Measurements from ENCODE around the gene BANK1.
A peak's percentile ranks its signal among the peaks of the same experiment; 100 is the strongest.

BANK1 gene

DNA sequence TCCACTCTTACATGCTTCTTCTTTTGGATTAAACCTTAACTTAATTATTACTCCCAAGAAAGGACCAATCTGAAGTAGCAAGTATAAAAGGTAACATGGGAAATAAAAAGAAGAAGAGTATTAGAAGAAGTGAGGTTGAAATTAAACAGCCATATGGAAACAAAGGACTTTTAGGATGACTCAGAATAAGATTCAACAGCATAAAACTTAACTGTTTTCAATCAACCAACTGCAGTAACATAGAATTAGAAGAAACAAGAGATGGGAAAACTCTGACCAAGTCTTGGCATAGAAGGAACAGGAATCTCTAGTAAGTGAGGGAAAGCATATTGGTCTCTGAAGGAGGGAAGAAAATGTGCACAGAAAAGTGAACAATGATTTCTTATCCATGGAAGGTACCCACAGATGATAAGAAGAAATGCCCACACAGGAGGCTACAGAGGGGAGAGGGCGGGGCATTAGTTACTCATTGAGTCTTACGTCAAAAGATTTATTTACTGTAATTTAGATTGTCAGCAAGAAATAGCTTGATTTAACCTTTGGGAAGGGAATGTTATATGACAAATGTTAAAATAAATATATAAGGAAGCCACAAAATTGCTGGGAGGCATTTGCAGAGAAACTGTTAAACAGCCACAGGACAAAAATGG is 177.3 kb downstream of the BANK1 start:
- DNase-seq: no peak

DNA sequence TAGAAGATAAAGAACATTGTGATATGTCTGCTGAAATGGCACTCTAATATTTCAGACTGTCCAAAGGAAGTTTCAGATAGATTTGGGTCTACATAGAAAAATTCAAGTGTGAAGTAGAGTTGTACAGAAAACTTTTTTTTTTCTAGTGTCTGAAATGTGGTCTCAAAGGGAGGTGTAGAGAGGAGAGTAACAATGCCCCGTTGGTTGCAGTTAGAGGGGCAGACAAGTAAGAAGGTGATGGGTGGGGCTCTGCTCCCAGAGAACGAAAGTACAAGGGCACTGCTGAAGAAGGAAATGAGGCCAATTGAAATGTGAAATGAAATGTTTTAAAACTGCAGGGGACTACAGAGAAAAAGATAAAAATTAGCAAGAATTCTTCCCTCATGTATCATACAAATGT is 177.8 kb downstream of the BANK1 start:
- DNase-seq: no peak

DNA sequence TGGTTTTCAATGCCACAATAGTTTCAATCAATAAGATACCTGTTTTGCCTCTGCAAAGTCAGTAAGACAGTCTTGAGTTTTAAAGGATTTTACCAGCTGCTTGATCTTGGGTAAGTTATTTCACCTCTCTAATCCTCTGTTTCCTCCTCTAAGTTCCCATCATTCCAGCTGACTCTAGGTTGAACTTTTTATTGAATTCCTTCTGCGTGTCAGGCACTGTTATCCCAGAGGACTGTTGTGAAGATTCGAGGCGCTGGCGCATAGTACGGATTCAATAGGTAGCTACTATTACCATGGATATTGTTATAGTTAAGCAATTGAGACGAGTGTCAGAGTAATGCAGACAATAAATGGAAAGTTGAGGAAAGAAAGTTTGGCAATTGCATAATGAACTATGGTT is 179.4 kb downstream of the BANK1 start:
- DNase-seq: no peak

DNA sequence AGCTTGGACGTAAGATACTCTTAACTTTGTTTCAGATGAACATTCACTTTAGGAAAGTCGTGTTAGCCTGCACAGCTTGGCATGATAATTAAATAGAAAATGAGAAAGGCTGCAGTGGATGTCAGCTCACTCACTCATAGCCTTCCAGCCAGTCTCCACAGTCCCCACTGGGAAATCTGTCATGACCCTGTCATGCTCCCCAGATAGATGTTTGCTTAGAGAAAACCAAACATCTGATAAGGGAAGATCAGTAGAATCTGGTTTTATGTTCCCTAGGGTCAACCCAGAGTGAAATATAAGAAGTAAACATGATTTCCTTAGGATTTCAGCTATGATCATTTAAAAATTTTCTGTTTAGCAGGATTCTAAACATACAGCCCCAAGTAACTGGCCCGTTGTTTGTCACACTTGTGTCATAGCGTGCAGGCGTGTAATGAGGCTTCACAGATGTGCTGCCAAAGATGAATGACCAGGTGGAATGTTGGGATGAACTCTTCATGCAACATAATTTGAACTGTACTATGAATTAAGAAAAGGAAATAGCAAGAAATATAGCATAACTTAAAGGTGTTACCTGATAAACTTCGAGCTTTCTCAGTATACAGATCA is 180.1 kb downstream of the BANK1 start:
- DNase-seq: no peak

DNA sequence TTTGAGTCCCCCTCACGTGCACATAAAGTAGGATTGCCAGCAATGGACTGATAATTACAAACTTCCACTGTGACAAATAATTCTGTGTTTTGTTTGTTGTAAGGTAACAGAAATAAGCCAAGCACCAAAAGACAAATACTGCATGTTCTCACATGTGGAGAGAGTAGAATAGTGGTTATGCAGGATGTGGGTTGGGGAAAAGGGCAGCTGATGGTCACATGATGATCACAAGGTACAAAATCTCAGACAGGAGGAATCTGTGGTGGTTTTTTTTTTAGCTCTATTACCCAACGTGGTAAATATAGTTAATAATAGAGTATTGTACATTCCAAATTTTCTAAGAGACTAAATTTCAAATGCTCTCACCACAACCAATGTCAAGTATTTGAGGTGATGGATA is 182.3 kb downstream of the BANK1 start:
- no peak for DNase-seq

DNA sequence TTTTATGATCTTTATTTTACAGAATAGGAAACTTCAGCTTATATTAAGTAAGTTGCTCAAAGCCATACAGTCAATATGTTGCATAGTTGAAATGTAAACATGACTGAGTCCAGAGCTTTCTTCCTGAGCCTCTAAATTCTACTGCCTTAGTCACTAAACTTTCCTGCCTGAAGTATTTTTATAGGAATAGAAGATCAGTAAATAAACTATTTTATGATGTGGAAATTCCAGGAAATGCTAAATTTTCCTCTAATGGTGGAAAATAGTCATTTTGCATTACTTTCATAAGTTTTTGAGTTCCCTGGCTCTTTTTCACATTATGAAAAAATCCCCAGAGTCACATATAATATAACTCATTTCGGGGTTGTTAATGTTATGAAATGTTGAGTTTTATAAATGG is 182.8 kb downstream of the BANK1 start:
- no peak for DNase-seq

DNA sequence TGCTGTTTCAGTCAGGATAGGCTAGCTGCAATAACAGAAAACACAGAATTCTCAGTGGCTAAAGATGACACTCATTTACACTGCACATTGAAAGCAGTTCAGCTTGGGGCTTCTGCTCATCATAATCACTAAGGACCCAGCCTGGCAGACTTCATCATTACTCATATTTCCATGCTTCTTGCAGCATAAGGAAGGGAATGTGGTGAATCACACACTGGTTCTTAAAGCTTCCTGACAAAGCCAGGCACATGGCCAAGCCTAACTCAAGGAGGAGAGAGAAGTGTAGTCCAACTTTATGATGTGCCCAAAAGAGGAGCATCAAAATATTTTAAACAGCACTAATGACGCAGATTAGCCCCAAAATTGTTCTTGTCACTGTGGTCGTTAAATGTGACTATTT is 186.5 kb downstream of the BANK1 start:
- peak; percentile 90 for DNase-seq

DNA sequence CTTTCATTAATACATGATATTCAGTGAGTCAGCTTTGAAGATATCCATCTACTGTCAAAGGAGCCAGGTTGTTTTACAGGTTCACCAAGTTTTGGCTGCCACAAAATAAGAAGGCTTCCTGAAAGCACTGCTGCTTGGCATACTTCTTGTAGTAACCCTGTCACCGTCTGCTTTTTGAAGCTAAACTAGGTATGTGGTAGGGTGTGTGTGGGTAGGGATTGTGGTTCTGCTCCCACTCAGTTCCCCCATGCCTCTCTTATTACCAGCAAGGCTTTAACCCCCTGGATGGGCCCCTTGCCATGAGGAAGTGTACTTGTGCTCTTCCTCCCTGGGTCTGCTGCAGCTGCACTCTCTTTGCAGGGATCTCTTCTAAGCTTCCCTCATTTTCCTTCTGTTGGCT is 191.2 kb downstream of the BANK1 start:
- peak; percentile 14 for DNase-seq

DNA sequence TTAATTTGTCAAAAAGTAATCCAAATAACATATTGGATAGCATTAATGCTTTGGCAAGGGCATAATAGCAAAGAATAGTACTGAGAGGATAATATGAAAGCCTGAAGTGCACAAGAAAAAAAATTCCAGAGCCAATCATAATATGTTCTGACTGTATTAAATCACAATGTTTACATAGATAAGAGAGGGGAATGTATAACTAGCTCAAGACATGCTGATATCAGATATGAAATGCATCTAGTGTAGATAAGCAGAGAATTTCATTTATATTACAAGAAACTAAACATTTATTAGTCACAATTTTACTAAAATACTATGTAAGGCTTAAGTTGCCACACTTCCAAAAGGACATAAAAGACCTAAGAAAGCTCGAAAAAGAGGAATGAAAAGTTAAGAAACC is 193.3 kb downstream of the BANK1 start:
- DNase-seq: no peak

DNA sequence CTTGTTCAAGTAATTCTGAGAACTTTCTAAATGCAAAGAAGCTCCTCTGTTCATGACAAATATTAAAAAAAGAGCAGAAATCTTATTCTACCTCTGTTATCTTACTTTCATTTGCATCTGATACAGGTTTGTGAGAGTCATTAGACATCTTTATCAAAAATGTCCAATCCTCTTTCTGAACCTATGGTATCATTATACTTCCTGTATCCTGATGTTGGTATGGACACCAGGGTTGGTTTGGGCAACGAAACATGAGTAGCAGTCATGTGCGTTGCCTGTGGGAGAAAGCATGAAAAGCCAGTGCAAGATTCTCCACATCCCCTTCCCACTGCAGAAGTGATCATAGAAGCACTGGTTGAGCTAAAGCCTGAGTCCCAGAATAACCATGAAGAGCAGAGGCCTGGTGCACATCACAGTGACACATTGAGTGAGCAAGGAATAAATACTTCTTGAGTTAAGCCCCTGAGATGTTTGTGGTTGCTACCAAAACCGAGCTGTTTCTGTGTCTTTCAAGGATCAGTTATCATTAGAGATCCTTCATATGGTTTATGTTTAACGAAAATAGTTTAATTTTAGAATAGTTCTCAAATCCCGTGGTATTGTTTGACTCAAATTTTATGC is 197.2 kb downstream of the BANK1 start:
- no peak for DNase-seq

DNA sequence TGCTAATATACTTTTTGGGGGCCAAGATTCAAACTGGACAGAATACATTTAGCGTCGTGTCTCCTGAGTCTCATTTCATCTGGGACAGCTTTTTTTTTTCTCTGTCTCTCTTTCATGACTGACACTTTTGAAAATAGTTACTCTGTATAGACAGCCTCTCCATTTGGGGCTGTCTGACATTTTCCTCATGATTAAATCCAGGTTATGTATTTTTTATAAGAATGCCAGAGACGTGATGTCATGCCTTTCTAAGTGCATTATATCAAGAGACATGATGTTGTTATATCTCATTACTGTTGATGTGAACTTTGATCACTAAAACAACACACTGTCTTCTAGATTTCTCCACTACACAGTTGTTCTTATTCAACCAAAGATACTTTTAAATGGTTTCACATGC is 199.0 kb downstream of the BANK1 start:
- DNase-seq: peak; percentile 31

DNA sequence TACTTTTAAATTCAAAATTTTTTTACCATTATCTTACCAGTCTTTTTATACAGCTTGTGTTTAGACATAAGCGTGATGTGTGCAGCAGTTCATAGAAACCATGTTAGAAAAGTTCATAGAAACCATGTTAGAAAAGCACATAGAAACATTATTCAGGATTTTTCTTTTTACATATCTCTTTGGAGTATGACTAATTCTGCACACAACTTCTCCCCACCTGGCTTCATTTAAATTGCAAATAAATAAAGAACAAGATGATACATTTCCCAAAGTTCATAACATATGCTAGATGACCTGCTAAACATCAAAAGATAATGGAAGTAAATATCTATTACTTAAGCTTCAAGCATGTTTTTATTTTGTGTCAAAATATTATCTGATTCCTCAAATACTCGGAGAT is 201.9 kb downstream of the BANK1 start:
- no peak for DNase-seq

DNA sequence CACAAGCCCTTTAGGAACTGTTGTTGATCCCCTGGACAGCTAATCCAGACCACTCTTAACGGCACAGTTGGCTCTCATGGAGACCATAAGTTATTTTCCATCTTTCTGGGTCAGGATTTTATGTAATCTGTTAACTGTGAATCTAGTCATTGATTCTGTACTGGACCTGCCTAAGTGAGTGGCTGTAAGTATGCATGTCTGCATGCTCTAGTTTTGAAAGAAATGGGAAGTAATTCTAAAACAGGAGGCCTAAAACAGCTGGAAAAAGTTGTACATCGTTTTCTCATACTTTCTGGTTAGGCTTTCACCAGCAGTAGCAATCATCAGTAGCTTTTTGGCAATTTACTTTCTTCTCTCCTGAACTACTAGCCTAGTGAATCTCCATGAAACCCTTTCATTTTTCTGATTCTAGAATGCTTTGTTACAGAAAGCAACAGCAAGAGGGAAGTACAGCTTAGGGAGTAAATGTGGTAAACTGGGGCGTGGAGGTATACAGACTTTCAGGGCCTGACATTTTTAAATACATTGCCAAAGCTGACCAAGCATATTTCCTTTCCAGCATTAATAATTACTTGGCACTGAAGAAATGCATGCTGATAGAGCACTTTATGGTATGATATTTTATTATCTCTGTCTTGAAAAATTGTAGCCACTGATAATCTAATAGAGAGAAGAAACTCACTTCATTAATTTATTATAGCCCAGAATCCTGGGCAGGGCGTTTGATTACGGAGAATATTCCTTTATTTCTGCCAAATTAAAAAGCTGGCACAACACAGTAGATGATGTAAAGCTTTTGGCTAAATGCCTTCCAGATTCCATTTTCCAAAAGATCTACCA is 202.7 kb downstream of the BANK1 start:
- no peak for DNase-seq

DNA sequence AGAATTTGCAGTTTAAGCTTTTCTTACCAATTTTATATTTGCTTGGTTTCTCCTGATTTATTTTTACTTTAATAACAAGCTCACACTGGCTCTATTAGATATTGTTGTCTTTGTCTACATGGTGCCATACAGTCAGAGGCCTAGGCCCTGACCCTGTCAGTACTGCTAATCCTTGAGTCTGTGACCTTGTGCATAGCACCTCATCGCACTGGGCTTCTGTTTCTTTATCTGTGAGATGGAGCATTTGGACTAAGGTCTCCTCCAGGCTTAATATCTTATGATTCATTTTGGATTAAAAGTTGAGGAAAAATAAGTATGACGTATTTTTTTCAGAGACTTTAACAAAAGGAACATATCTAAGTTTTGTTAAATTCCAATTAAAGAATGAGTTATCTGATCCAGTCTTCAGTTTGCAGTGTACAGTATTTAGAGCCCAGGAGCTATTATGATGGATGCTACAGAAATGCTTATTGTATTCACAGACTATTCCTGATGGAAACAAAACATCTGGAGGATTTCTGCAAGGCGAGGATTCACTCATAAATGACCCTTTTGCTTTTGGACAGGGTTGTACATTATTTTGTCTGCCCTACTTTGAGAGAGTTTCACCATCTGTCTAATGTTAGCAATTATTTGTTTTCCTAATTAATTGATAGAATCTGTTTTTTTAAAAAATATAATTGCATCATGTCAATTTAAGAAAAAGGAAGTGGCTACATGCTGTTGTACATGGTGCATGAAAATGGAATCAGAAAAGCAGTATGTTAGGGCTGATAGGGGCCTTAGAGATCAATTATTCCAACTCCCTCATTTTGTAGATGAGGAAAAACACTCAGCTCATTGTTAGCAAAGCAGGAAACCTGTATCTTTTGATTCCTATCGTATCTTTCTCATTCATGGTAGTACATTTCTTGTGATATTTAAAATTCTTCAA is 203.6 kb downstream of the BANK1 start:
- no peak for DNase-seq

DNA sequence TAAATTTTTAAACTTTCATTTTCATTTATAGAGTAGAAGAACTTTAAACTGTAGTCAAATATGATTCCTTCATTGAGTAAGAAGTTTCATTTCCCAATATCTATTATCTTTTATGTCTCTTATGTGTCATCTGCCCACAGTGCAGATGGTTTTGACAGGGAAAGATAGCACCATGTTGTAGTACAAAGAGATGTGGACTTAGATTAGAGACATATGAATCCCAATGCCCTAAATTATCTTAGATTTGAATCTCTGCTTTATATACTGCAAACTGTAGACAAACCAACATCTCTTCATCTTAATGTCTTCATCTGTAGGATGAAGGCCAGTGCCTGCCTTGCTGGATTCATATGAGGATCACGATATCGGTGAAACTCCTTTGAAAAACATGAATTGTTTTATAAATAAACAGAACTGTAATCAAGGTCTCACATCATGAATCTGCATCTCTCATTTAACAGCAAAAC is 217.5 kb downstream of the BANK1 start:
- no peak for DNase-seq

DNA sequence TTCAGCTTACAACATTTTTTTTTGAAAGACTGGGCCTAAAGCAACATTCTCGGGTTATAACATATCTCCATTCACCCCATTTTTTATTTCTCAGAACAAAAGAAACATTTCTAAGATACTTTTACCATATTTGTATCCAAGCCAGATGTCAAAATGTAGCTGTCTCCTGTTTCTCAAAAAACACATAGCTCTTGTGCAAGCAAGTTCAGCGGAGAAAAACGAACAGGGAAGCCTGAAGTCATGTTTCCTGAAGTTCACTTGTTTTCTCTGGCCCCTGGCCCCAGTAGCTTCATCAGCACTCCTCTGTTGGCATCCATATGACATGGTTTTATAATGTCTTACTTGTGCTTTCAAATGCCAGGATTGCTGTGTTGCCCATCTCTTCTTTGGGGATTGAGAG is 218.2 kb downstream of the BANK1 start:
- no peak for DNase-seq

DNA sequence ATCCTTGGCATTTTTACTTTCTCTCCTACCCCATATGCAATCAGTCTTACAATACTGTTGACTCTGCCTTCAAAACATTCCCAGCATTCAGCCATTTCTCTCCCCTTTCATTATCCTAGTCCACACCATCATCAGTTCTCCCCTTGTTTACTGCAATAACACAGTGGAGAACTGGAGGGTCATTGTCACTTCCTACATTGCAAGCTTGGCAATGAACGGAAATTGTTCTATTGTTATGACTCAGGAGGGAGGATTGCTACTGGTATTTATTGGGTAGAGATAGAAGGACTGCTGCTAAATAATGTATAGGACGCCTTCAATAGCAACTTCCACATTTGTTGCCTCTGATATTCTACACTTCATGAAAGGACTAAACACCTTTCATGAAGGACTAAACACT is 231.8 kb downstream of the BANK1 start:
- no peak for DNase-seq

DNA sequence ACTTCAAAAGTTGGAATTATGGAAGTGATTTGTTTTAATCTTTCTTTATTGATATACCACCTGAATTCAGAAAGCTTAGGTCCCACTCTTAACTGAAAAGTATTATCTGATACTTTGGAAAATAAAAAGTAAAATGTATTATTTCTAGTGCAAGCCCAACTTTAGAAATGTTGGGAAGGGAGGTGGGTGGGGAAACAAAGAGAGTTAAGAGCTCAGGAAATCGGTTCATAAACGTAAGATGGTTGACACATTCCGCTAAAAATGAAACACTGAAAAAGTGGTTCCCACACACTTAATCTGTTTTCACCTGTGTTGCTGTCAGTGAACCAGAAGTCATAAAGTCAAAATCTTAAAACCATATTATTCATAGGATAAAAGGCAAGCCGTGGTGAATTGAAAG is 237.4 kb downstream of the BANK1 start:
- DNase-seq: no peak

DNA sequence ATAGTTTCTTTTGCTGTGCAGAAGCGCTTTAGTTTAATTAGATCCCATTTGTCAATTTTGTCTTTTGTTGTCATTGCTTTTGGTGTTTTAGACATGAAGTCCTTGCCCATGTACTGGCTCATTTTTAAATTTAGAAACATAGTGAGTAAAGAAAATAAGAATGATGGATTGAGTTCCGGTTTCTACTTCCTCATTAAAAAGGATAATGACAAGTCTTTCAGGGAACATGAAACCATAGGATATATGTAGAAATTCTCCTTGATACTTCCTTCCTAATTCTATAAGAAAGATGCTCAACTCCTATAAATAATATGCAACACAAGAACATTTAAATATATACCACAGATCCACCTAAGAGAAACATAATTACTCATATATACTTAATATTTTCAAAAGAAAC is 240.9 kb downstream of the BANK1 start:
- DNase-seq: no peak

DNA sequence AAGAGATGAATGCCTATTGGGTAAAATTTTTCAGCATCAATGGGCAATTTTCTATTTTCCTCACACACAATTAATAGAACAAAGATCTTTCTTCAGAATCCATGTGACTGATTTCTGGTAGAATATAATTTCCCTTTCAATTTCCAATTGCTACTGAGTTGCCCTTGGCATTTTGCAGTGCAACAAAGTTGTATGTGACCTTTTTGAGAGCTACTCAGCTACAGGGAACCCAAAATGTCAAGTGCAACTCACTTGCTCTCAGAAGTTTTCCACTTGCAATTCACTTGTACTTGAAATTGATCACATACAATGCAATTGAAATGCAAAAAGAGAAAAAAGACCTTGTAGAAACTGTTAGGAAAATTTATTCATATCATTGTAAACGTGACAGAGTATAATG is 245.5 kb downstream of the BANK1 start:
- no peak for DNase-seq

DNA sequence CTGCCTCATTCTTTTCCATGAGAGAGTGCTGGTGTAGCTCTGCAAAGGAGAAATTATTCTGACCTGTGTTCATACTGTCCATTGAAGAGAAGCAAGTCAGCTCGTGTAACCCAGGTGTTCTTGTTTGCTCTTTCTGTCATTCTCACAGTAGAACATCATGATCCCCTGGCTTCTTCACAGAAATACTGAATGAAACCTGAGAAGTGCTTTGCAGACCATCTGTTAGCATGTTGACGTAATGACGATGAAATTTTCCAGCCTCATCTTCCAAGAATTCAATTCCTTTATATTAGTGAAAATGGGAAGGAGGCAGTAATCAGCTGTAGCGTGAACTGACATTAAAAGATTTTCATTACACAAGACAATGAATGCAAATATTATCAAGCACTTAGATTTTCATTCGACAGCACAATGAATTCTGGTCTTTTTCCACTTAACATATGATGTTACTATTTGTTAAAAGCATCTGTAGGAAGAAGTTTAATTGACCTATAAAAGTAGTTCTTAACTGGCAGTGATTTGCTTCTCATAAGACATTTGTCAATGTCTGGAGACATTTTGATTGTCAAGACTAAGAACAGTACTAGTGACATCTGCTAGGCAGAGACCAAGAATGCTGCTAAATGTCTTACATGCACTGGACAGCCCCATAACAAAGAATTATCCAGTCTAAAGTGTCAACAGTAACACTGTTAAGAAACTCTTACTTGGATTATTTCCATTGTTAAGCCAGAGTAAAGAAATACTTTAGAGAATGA is 246.3 kb downstream of the BANK1 start:
- DNase-seq: no peak

DNA sequence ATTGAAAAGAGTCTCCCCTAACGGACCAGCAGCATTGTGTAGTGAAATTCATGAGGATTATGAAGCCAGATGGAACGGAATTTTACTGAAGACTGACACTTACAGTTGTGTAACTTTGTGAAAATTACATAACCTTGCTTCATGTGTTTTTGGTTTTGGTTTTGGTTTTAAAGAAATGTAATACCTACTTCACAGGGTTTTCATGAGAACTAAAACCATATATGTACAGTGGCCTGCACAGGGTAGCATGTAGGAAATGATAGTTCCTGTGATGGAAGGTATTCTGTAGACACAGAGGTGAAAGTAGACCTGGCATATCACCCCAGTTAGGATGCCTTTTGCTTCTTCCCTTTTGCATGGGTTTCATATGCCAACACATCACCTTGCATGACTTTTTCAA is 247.0 kb downstream of the BANK1 start:
- DNase-seq: no peak

Measured in kidney glomerular epithelial cell (primary cell).